ENCODE results near the gene ZFPM1.

DNA sequence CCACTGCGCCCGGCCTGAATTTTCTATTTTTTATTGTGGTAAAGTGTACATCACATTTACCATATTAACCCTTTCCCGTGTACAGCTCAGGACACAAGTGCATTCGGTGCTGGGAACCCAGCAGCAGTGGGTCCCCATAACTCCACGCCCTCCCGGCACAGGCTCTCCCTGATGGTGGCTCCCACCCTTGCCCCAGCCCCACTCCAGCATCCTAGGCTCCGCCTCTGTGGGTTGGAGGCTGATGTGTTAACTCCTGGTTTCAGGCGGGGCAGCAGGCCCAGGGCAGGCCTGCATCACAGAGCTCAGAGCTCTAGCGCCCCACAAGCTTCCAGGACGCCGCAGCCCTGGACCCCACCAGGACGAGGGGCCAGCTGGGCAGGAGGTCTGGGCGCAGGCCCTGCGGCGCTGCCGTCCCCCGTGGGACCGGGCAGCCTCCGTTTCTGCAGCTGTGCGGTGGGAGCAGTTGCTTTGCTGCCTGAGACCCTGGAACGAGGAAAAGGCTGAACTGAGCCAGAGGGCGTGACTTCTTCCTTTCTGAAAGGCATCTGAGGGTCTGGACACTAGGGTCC lies 19.6 kb downstream of the ZFPM1 start:
- no peak for TF ChIP-seq SUZ12 (IDR thresholded peaks at IDR 0.05; ENCODE audit: extremely low read depth, insufficient read depth, insufficient read length)
- no peak for TF ChIP-seq ZNF274 (IDR thresholded peaks at IDR 0.05; ENCODE audit: low read depth, low read length)
